K562 (cell line): ENCODE results near the gene PRSS48. TPM values are rescaled to one million over a fixed set of nuclear protein-coding genes. Genes with fewer than 3 reads are reported as not detected.

Experiments
- ATAC-seq: fragments of 200-7000 bp; cut with Tn5 transposase; 3 replicates; pipeline ENCODE4 v1.9.1; 2020; ENCODE audit warnings: moderate library complexity
- BruUV-seq: library from RNA; stranded (reverse); fragments of 400-500 nt; replicated peaks from 2 replicates; lab custom pipeline; 2021; lab: Mats Ljungman, UMichigan
- CTCF ChIA-PET: fragments of 300-600 bp; formaldehyde crosslinking; extraction: SDS; loops from one replicate; lab custom pipeline; 2021; ENCODE audit warnings: low intra/inter-chr PET ratio; lab: Yijun Ruan, JAX
- POLR2A ChIA-PET: fragments of 300-600, 350-650 bp; sonication (Branson Sonifier 250); formaldehyde crosslinking; extraction: SDS; loops from one replicate; lab custom pipeline; 2021; ENCODE audit warnings: antibody characterized with exemption, inconsistent platforms; lab: Yijun Ruan, JAX
- DNase-seq, 4 experiments: peaks; one replicate each; pipeline versions ENCODE4 v3.0.0 to v3.0.0-alpha.2; 2011 to 2018; ENCODE audit warnings: low spot score in 3 of 4, mixed read lengths in 3 of 4; ENCODE audit errors: extremely low read depth in 1 of 4
- FAIRE-seq: peaks from 2 replicates; lab custom pipeline; 2011; peaks lifted over from hg19 to GRCh38; lab: Jason Lieb, UNC
- H2AFZ ChIP-seq: 2 replicates; pipeline ENCODE4 v1.6.0; 2011; ENCODE audit warnings: low read depth, low read length, control low read depth, inconsistent platforms
- H3K27ac ChIP-seq: fragments of 200-600 bp; 3 replicates; pipeline ENCODE4 v1.8.0; 2011; ENCODE audit warnings: low read depth, mild to moderate bottlenecking, control low read depth, inconsistent platforms, low read length, moderate library complexity, mixed read lengths; ENCODE audit errors: extremely low read depth
- H3K27me3 ChIP-seq, 2 experiments: fragments of 300-600 bp in 1 of 2; 2 replicates in 1 of 2; 3 replicates in 1 of 2; pipeline versions ENCODE4 v1.6.0 to v1.8.0; 2011; ENCODE audit warnings: inconsistent platforms in 2 of 2, low read length in 2 of 2, mild to moderate bottlenecking in 1 of 2, mixed read lengths in 1 of 2, moderate library complexity in 1 of 2; ENCODE audit not compliant: control insufficient read depth in 2 of 2, insufficient read depth in 2 of 2
- H3K36me3 ChIP-seq: fragments of 300-600 bp; 3 replicates; pipeline ENCODE4 v1.8.0; 2011; ENCODE audit warnings: mild to moderate bottlenecking, low read length, inconsistent platforms; ENCODE audit not compliant: control insufficient read depth, insufficient read depth
- H3K4me1 ChIP-seq, 2 experiments: fragments of 200-600 bp in 1 of 2; replicated peaks in 1 of 2; 2 replicates in 1 of 2; 3 replicates in 1 of 2; pipeline versions ENCODE4 v1.5.1 to v1.8.0; 2011; ENCODE audit warnings: inconsistent platforms in 2 of 2, low read length in 2 of 2, mild to moderate bottlenecking in 1 of 2, mixed read lengths in 1 of 2, moderate library complexity in 1 of 2; ENCODE audit not compliant: control insufficient read depth in 2 of 2, insufficient read depth in 2 of 2
- H3K4me2 ChIP-seq: 2 replicates; pipeline ENCODE4 v1.6.1; 2011; ENCODE audit warnings: low read length, control low read depth, inconsistent platforms, mixed read lengths; ENCODE audit not compliant: insufficient read depth
- H3K4me3 ChIP-seq: fragments of 200-600 bp; sonication (generic), shearing (Covaris generic); 2 replicates; pipeline ENCODE4 v1.5.1; 2016; ENCODE audit warnings: control low read depth, inconsistent platforms
- H3K79me2 ChIP-seq: fragments of 200-600 bp; 3 replicates; pipeline ENCODE4 v1.8.0; 2011; ENCODE audit warnings: low read length, inconsistent platforms; ENCODE audit not compliant: control insufficient read depth, insufficient read depth
- H3K9ac ChIP-seq, 2 experiments: 2 replicates each; pipeline versions ENCODE4 v1.6.0 to v1.6.1; 2011; ENCODE audit warnings: low read depth in 2 of 2, low read length in 2 of 2, control low read depth in 1 of 2, inconsistent platforms in 1 of 2, mild to moderate bottlenecking in 1 of 2, mixed read lengths in 1 of 2; ENCODE audit not compliant: insufficient read depth in 1 of 2
- H3K9me1 ChIP-seq: one replicate; pipeline ENCODE4 v1.6.0; 2011; ENCODE audit warnings: inconsistent platforms, mild to moderate bottlenecking, low read length, moderate library complexity; ENCODE audit not compliant: control insufficient read depth, insufficient read depth
- H3K9me3 ChIP-seq: replicated peaks from 2 replicates; pipeline ENCODE4 v1.5.1; 2011; ENCODE audit warnings: low read depth, low read length, inconsistent platforms; ENCODE audit not compliant: control insufficient read depth, insufficient read depth
- H4K20me1 ChIP-seq: replicated peaks from 2 replicates; pipeline ENCODE4 v1.6.1; 2011; ENCODE audit warnings: low read length, inconsistent platforms, mixed read lengths; ENCODE audit not compliant: control insufficient read depth, insufficient read depth
- C11orf30 ChIP-seq: fragments of 450-650 bp; IDR thresholded peaks from 2 replicates; pipeline ENCODE4 v1.6.1; 2016; ENCODE audit warnings: low read depth, mild to moderate bottlenecking
- GTF2E2 ChIP-seq: fragments of 200-800 bp; sonication (Bioruptor generic); IDR thresholded peaks from 2 replicates; pipeline ENCODE4 v1.6.1; 2016; ENCODE audit warnings: missing genetic modification characterization, missing compliant biosample characterization
- MAFF ChIP-seq: IDR thresholded peaks from 2 replicates; pipeline ENCODE4 v1.6.1; 2012; ENCODE audit warnings: low read length, improper control_type of control experiment
- MAFG ChIP-seq: fragments of 450-650 bp; conservative IDR thresholded peaks from 2 replicates; pipeline ENCODE4 v1.6.1; 2016; ENCODE audit warnings: missing genetic modification characterization, missing compliant biosample characterization
- MAFK ChIP-seq: IDR thresholded peaks from 2 replicates; pipeline ENCODE4 v1.6.1; 2011; ENCODE audit warnings: low read length, improper control_type of control experiment
- NFXL1 ChIP-seq: fragments of 450-650 bp; formaldehyde crosslinking; IDR thresholded peaks from 2 replicates; pipeline ENCODE4 v1.4.0; 2021; ENCODE audit warnings: mild to moderate bottlenecking
- SUPT5H ChIP-seq: fragments of 450-650 bp; IDR thresholded peaks from 2 replicates; pipeline ENCODE4 v1.6.1; 2016
- ZC3H11A ChIP-seq: IDR thresholded peaks from 2 replicates; pipeline ENCODE4 v1.6.1; 2012; ENCODE audit warnings: low read depth, low read length, improper control_type of control experiment
- ZFP36 ChIP-seq: fragments of 150-350 bp; IDR thresholded peaks from 2 replicates; pipeline ENCODE4 v1.6.1; 2018; ENCODE audit warnings: low read length, low read depth; ENCODE audit not compliant: partially characterized antibody
- ZNF316 ChIP-seq: fragments of 450-650 bp; IDR thresholded peaks from 2 replicates; pipeline ENCODE4 v1.6.1; 2016
- WGBS: fragments of 100-300 bp; shearing (Covaris generic); methylation state at CpG from one replicate; pipeline ENCODE4 v1.1.6; 2016; ENCODE audit warnings: low coverage, mixed read lengths; ENCODE audit not compliant: insufficient coverage; ENCODE audit errors: missing lambda C conversion rate; 5-methylcytosine and 5-hydroxymethylcytosine counted together
- in situ Hi-C: fragments of 300-500 bp; cut with MboI; formaldehyde crosslinking; loops from 4 replicates; pipeline ENCODE4 v1.15.0; 2018; ENCODE audit warnings: inconsistent platforms, mixed read lengths
- intact Hi-C: fragments of 100-400 bp; cut with micrococcal nuclease; formaldehyde crosslinking; loops from 2 replicates; pipeline ENCODE4 v1.14.2; 2022
- polyA plus RNA-seq, 8 experiments: library from polyadenylated mRNA; depleted of rRNA in 4 of 8; stranded (reverse) in 5 of 8; unstranded in 3 of 8; fragments of >200 nt; fragmentation: Nextera tagmentation in 2 of 8; fragmentation: Illumina TruSeq in 1 of 8; extraction: Ambion mirVana in 2 of 8; extraction: Trizol in 1 of 8; gene quantifications; 2 replicates each; pipeline versions ENCODE4 v1.2.1 to v1.2.3, GENCODE V29; 2011 to 2014; ENCODE audit warnings: inconsistent platforms in 1 of 8, missing spikeins in 1 of 8
- total RNA-seq, 7 experiments: library from RNA; depleted of rRNA in 6 of 7; stranded (reverse); fragments of >200 nt in 6 of 7; fragmentation: Illumina TruSeq in 2 of 7; extraction: Trizol in 2 of 7; gene quantifications; 2 replicates each; pipeline versions ENCODE4 v1.2.1 to v1.2.3, GENCODE V29; 2011 to 2021; ENCODE audit warnings: low replicate concordance in 1 of 7
- TF ChIP-seq, protein P1 (sequence below): sonication (generic); formaldehyde crosslinking; IDR thresholded peaks from 2 replicates; pipeline ENCODE4 v1.8.1; 2022; ENCODE audit warnings: missing genetic modification reagents
- TF ChIP-seq, protein P2 (sequence below): fragments of 150-350 bp; conservative IDR thresholded peaks from 2 replicates; pipeline ENCODE4 v1.6.1; 2014; ENCODE audit warnings: low read length

The PRSS48 gene
- total and polyA plus RNA-seq, 9 of the 15 experiments (the other 6 are each of a cell fraction or from before 2014, with no cell fraction given) = not detected

DNA sequence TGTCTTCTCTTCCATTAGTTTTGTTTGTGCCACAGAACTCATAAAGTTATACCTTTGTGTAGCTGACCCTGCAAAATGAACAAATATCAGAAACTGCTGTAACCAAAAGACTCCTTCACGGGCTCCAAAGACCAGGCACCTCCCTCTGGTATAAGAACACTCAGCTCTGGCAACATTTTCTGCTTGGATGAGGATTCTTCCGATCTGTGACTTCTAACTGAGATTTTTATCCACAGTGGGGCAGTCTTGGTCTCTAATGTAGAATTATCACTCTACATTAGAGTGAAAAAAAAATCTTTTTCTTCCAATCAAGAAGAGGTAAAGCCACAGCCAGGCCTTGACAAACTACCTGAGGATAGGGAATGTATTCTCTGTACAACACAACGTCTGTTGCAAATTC lies 38.5 kb upstream of the PRSS48 start:
- no peak overlapping the region for H3K9ac ChIP-seq
- no TSS peak for BruUV-seq
- WGBS = 3% methylated on average over 3 of the region's 3 CpGs
- no peak for TF ChIP-seq GTF2E2 (tag)
- TF ChIP-seq, protein P1, sequence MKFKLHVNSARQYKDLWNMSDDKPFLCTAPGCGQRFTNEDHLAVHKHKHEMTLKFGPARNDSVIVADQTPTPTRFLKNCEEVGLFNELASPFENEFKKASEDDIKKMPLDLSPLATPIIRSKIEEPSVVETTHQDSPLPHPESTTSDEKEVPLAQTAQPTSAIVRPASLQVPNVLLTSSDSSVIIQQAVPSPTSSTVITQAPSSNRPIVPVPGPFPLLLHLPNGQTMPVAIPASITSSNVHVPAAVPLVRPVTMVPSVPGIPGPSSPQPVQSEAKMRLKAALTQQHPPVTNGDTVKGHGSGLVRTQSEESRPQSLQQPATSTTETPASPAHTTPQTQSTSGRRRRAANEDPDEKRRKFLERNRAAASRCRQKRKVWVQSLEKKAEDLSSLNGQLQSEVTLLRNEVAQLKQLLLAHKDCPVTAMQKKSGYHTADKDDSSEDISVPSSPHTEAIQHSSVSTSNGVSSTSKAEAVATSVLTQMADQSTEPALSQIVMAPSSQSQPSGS (CRISPR knock-in tag) = no peak
- H3K27ac ChIP-seq = no peak overlapping the region
- DNase-seq (no peak), ATAC-seq (no peak), FAIRE-seq (no peak)
- H3K4me2 ChIP-seq = no peak overlapping the region
- H3K9me3 ChIP-seq = no peaks in the 10 kb centered on the region
- H4K20me1 ChIP-seq = no peaks in the 10 kb centered on the region
- H3K9me1 ChIP-seq = no peaks in the 10 kb centered on the region
- no peak overlapping the region for H2AFZ ChIP-seq
- in situ Hi-C loops (no loop called here), intact Hi-C loops (no loop called here)
- H3K27me3 ChIP-seq = 0 out of 5 replicates have a peak, but pooled peaks cover 0 to 2% of the 10 kb centered on the region in 2 experiments
- ChIA-PET CTCF (no interaction called here), POLR2A (no interaction called here)
- H3K4me3 ChIP-seq = no peak overlapping the region
- H3K36me3 ChIP-seq = no peaks in the 10 kb centered on the region
- no peaks in the 10 kb centered on the region for H3K79me2 ChIP-seq
- no peaks in the 10 kb centered on the region for H3K4me1 ChIP-seq

- H4K20me1 ChIP-seq = no peaks in the 10 kb centered on the region
- FAIRE-seq (no peak), DNase-seq (no peak), ATAC-seq (no peak)
- no peaks in the 10 kb centered on the region for H3K4me1 ChIP-seq
- no peaks in the 10 kb centered on the region for H3K36me3 ChIP-seq
- H3K9me3 ChIP-seq = no peaks in the 10 kb centered on the region
- H3K27me3 ChIP-seq = no peaks in the 10 kb centered on the region
- no TSS peak for BruUV-seq
- no peak overlapping the region for H2AFZ ChIP-seq
- POLR2A ChIA-PET = interaction anchor here (0.7 kb wide), 1 partner anchor 1895 kb away, joined by 3 read pairs; no protein-coding TSS in a partner anchor
- WGBS = 0% methylated on average over 3 of the region's 3 CpGs
- H3K9me1 ChIP-seq = no peaks in the 10 kb centered on the region
- H3K4me3 ChIP-seq = no peak overlapping the region
- in situ Hi-C loops = no loop called here
- CTCF ChIA-PET = no interaction called here
- H3K9ac ChIP-seq = no peak overlapping the region
- no peak overlapping the region for H3K27ac ChIP-seq
- intact Hi-C loops = no loop called here
- no peak overlapping the region for H3K4me2 ChIP-seq
- no peaks in the 10 kb centered on the region for H3K79me2 ChIP-seq
- peak; percentile 61; the same call in 1 of the 2 replicates for TF ChIP-seq MAFK
- no peak for TF ChIP-seq ZC3H11A
- TF ChIP-seq, protein P2, sequence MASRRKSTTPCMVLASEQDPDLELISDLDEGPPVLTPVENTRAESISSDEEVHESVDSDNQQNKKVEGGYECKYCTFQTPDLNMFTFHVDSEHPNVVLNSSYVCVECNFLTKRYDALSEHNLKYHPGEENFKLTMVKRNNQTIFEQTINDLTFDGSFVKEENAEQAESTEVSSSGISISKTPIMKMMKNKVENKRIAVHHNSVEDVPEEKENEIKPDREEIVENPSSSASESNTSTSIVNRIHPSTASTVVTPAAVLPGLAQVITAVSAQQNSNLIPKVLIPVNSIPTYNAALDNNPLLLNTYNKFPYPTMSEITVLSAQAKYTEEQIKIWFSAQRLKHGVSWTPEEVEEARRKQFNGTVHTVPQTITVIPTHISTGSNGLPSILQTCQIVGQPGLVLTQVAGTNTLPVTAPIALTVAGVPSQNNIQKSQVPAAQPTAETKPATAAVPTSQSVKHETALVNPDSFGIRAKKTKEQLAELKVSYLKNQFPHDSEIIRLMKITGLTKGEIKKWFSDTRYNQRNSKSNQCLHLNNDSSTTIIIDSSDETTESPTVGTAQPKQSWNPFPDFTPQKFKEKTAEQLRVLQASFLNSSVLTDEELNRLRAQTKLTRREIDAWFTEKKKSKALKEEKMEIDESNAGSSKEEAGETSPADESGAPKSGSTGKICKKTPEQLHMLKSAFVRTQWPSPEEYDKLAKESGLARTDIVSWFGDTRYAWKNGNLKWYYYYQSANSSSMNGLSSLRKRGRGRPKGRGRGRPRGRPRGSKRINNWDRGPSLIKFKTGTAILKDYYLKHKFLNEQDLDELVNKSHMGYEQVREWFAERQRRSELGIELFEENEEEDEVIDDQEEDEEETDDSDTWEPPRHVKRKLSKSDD = no peak
- peak; percentile 83 for TF ChIP-seq ZNF316
- peak; percentile 51 for TF ChIP-seq C11orf30
- TF ChIP-seq SUPT5H = no peak
- no peak for TF ChIP-seq ZFP36
- TF ChIP-seq MAFF = peak; percentile 66
- TF ChIP-seq NFXL1 (CRISPR knock-in tag) = no peak
- peak; percentile 47 for TF ChIP-seq MAFG (tag)
These were observed 37.4 kb upstream of the PRSS48 start for GRCh38 chr4:151239608-151240007.
